ENCODE measurements around the gene NPLOC4. TPM values are rescaled to one million over a fixed set of nuclear protein-coding genes. Genes with fewer than 3 reads are reported as not detected.

The NPLOC4 gene
- total and polyA plus RNA-seq, 2 of the 13 experiments (the other 11 are each of a cell fraction or from before 2014, with no cell fraction given) = 57.0 to 97.0 TPM

GRCh38 chr17:81686614-81687013, 49.7 kb upstream of the NPLOC4 start:
- Histone ChIP-seq H2AFZ (ENCODE audit: low read length) (no peak overlapping the region), H3K4me1 (ENCODE audit: insufficient read depth, low read length) (peaks cover 26% of the 10 kb centered on the region), H3K36me3 (replicated peaks in 1 of 2; ENCODE audit: control insufficient read depth in 1 of 2, insufficient read depth in 2 of 2, low read length in 2 of 2) (peaks cover 47 to 60% of the 10 kb centered on the region in 2 experiments; a peak in 4 of 5 replicates), H3K4me3 (replicated peaks in 1 of 3; ENCODE audit: insufficient read depth in 1 of 3, low read depth in 2 of 3, low read length in 3 of 3) (no peak overlapping the region), H3K27ac (ENCODE audit: extremely low read length, insufficient read depth, low read length) (no peak overlapping the region), H3K79me2 (ENCODE audit: insufficient read depth, low read length) (peaks cover 35% of the 10 kb centered on the region), H3K27me3 (ENCODE audit: control insufficient read depth in 1 of 2, insufficient read depth in 2 of 2, low read length in 2 of 2) (no peaks in the 10 kb centered on the region; a peak in 1 of 5 replicates), H4K20me1 (ENCODE audit: insufficient read depth, low read length) (no peaks in the 10 kb centered on the region), H3K9ac (ENCODE audit: insufficient read depth, low read depth, low read length) (no peak overlapping the region), H3K4me2 (ENCODE audit: low read depth, low read length) (no peak overlapping the region), H3K9me3 (ENCODE audit: low read length) (no peaks in the 10 kb centered on the region)
- TF ChIP-seq, protein P1, sequence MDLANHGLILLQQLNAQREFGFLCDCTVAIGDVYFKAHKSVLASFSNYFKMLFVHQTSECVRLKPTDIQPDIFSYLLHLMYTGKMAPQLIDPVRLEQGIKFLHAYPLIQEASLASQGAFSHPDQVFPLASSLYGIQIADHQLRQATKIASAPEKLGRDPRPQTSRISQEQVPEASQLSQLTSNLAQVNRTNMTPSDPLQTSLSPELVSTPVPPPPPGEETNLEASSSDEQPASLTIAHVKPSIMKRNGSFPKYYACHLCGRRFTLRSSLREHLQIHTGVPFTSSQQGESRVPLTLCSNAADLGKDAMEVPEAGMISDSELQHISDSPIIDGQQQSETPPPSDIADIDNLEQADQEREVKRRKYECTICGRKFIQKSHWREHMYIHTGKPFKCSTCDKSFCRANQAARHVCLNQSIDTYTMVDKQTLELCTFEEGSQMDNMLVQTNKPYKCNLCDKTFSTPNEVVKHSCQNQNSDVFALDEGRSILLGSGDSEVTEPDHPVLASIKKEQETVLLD (CRISPR knock-in tag; IDR thresholded peaks at IDR 0.05; ENCODE audit: low read depth) = no peak
- peak; percentile 33 for TF ChIP-seq AGO2 (optimal IDR thresholded peaks at IDR 0.05; ENCODE audit: low read depth, low read length)
- TF ChIP-seq, protein P2, sequence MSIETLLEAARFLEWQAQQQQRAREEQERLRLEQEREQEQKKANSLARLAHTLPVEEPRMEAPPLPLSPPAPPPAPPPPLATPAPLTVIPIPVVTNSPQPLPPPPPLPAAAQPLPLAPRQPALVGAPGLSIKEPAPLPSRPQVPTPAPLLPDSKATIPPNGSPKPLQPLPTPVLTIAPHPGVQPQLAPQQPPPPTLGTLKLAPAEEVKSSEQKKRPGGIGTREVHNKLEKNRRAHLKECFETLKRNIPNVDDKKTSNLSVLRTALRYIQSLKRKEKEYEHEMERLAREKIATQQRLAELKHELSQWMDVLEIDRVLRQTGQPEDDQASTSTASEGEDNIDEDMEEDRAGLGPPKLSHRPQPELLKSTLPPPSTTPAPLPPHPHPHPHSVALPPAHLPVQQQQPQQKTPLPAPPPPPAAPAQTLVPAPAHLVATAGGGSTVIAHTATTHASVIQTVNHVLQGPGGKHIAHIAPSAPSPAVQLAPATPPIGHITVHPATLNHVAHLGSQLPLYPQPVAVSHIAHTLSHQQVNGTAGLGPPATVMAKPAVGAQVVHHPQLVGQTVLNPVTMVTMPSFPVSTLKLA (IDR thresholded peaks at IDR 0.05) = no peak
- TF ChIP-seq RBFOX2 (IDR thresholded peaks at IDR 0.05; ENCODE audit: low read depth, low read length) = 0 out of 2 replicates have a peak, but pooled peaks have one; percentile 9
- TF ChIP-seq, protein P3, sequence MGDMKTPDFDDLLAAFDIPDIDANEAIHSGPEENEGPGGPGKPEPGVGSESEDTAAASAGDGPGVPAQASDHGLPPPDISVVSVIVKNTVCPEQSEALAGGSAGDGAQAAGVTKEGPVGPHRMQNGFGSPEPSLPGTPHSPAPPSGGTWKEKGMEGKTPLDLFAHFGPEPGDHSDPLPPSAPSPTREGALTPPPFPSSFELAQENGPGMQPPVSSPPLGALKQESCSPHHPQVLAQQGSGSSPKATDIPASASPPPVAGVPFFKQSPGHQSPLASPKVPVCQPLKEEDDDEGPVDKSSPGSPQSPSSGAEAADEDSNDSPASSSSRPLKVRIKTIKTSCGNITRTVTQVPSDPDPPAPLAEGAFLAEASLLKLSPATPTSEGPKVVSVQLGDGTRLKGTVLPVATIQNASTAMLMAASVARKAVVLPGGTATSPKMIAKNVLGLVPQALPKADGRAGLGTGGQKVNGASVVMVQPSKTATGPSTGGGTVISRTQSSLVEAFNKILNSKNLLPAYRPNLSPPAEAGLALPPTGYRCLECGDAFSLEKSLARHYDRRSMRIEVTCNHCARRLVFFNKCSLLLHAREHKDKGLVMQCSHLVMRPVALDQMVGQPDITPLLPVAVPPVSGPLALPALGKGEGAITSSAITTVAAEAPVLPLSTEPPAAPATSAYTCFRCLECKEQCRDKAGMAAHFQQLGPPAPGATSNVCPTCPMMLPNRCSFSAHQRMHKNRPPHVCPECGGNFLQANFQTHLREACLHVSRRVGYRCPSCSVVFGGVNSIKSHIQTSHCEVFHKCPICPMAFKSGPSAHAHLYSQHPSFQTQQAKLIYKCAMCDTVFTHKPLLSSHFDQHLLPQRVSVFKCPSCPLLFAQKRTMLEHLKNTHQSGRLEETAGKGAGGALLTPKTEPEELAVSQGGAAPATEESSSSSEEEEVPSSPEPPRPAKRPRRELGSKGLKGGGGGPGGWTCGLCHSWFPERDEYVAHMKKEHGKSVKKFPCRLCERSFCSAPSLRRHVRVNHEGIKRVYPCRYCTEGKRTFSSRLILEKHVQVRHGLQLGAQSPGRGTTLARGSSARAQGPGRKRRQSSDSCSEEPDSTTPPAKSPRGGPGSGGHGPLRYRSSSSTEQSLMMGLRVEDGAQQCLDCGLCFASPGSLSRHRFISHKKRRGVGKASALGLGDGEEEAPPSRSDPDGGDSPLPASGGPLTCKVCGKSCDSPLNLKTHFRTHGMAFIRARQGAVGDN (CRISPR knock-in tag; IDR thresholded peaks at IDR 0.05) = 0 out of 2 replicates have a peak, but pooled peaks have one; percentile 2
- in situ Hi-C loops (cut with HindIII; ENCODE audit: extremely low pct_ligation_motif_present, low pct_unique_long_range_greater_than_20kb) (no loop called here), intact Hi-C loops (cut with micrococcal nuclease; ENCODE audit: unreplicated experiment) (no loop called here)
- 95% methylated on average over 17 of the region's 20 CpGs for whole genome bisulfite sequencing (ENCODE audit: low lambda C conversion rate)
- FAIRE-seq = no peak
- POLR2A ChIA-PET = interaction anchor here (1.8 kb wide), 1 partner anchor 16 kb away, joined by 6 read pairs; the partner anchor contains the start of gene MRPL12
- no TSS peak for BruUV-seq (replicated peaks)
- no peak for DNase-seq (ENCODE audit: low spot score)
- ATAC-seq = no peak
- CTCF ChIA-PET (ENCODE audit: low intra/inter-chr PET ratio, low total read pairs) = no interaction called here

Data from HepG2 (cell line).